Fibroblast of skin of right biceps (primary cell): ENCODE data around the gene EOMES.
"Not testable (repeated sequence)": the region's sequence is repeated elsewhere in the genome, so short reads cannot be mapped to it uniquely, and the experiment has no call there.

ENCODE experiments used
- DNase-seq: peaks from one replicate; pipeline ENCODE4 v3.0.0-alpha.2; 2013

The EOMES gene

DNA sequence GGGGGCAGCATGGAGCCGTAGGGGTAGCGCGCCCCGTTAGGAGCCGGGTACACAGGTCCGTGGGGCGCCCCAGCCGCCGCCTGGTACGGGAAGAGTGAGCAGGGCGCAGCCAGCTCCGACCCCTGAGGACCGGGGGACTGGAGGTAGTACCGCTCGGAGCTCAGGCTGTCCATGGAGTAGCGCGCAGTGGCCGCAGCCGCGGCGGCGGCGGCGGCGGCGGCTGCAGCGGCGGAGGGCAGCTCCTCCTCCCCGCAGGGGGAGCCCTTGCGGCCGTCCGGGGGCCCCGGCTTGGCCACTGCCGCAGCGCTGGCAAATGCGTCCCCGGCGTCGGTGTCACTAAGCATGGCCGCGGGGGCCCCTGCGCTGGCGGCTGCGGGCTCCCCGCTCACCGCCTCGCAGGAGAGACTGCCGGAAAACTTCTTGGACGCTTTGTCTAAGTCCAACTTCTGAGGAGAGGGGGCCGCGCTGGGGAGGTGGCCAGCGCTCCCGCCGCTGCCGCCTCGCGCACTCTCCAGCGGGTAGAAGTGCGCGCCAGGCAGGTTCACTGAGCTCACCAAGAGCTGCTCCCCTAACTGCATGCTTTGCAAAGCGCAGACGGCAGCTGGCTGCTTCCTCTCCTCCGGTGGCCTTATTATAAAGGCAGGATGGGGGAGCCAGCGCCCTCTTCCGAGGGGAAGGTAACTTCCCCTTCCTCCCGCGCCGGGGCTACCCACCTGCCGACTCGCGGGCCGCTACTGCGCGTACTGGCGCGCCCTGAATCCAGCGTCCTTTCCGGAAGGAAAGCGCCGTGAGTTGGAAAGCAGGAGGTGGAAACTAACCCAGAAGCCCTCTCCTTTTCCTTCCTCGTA, at the start of gene EOMES:
Gene EOMES (minus strand): TSS at position 607 of the 848 bp plus-strand sequence. CDS start 29 bp downstream, at position 578.
- DNase-seq: peak; percentile 36

DNA sequence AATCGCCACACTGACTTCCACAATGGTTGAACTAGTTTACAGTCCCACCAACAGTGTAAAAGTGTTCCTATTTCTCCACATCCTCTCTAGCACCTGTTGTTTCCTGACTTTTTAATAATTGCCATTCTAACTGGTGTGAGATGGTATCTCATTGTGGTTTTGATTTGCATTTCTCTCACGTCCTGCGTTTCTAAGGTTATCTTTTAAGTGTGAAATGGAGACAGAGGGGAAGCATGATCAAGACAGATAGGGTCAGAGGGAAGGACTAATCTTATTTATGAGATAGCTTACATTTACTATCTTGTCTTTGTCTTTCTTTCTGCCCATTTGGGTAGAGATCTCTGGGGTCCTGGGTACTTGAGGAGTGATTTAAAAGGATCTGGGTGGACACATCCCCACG, 48.3 kb upstream of the EOMES start:
- DNase-seq: not testable (repeated sequence)

DNA sequence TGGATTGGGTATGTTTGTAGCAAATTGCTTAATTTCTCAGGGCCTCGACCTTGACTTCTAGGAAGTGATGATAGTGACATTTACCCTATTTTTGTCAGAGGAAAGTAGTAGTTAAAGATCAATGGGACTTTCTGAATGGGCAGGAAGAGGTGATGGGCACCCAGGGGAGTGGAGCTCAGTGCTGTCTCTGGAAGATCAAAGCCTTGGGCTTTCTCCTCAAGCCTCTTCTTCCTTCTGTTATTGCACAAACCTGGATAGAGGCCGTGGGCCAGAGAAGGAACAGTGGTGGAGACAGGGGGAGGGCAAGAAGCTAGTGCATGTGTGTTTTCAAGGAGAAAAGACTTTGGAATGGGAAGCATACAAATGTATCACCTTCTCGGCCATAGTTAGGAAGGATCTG, 44.9 kb upstream of the EOMES start:
- DNase-seq: no peak

DNA sequence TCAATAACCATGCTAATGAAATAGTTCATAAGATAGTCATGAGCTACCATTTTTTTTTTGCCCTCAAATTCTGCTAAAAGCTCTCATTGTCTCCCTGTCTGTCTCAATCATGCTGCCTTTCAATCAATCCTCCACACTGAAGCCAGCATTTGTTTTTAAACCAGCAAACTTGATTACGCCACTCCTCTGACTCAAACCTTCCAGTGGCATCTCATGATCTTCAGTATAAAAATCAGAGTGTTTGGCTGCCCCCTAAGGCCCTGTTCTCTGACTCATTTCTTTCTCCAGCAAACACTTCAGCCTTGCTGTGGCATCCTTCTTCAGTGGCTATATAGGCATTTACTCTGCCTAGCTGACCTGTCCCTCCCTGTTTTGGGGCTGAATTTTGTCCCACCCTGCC, 36.0 kb upstream of the EOMES start:
- DNase-seq: peak; percentile 57

DNA sequence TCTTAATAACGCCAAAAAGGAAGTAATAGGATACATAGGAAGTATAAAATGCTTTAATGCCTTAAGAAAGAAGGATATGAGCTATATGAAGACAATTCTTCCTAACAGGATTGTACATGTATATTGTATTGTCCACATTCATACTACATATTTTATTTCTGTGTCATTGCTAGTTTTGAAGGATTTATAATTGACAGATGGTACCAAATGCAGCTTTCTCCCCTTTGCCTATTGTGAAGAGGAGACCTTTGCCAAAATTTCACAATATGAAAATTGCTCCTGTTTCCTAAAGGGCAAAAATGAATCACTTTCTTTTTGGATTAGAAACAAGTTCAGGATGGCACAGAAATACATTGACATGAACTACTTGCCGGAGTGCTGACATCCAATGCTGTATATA, 34.8 kb upstream of the EOMES start:
- no peak for DNase-seq

DNA sequence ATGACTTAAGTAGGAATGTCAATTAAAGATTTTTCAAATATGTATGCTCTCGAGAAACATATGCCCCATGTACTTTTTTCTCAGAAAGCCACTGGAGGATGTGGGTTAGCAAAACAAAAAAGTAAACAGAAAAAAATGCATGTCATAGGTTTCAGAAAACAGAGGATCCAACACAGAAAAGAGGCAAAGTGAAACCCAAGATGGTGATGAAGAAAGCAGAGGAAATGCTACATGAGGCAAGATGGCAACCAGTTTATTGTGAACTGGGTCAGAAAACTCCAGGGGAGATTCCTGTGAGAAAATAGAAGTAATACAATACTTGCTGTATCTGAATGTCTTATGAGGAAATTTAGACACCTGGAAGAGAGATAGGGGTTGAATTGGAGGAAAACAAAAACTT, 30.8 kb upstream of the EOMES start:
- no peak for DNase-seq

DNA sequence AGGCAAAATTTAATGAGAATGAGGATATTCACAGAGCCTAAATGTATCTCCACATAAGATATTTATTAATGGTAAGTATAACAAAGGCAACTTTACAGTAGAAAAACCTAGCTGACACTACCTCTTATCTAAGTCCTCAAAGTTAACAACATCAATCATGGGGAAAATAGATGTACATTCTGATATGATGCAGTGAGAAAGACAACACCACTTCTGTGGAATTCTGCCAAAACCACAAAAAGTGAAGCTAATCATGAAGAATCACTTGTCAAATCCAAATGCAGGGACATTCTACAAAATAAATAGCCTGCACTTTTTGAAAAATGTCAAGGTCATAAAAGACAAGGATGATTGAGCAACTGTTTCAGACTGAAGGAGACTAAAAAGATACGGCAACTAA, 27.5 kb upstream of the EOMES start:
- peak; percentile 10 for DNase-seq

DNA sequence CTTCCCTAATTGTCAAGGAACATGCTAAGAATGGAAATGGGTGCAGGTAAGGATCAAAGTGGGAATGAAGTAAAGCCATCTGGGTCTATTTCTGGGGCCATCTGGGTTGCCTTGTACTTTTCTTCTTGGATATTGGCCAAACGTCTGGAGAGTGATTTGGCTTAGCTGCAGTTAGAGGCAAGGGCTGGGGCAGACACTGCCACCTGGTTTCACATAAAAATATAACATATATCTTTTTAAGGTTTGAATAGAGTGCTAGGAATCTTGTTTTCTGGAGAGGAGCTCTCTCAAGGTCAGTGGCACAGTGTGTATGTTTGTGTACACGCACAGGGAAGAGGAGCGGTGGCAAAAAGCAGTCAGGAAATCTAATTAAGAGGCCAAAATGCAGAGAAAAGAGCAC, 24.7 kb upstream of the EOMES start:
- DNase-seq: no peak

DNA sequence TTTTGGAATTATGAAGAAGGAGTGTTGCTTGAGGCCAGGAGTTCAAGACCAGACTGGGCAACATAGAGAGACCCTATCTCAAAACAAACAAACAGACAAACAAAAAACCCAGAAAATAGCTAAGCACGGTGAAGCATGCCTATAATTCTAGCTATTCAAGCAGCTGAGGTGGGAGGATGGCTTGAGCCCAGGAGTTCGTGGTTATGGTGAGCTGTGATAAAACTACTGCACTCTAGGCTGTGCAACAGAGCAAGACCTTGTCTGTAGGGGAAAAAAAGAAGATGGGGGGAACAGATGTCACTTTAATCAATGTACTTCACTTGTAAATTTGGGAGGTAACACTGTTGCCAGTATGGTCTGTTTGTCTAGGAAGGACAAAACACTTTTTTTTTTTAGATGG, 18.7 kb upstream of the EOMES start:
- no peak for DNase-seq

DNA sequence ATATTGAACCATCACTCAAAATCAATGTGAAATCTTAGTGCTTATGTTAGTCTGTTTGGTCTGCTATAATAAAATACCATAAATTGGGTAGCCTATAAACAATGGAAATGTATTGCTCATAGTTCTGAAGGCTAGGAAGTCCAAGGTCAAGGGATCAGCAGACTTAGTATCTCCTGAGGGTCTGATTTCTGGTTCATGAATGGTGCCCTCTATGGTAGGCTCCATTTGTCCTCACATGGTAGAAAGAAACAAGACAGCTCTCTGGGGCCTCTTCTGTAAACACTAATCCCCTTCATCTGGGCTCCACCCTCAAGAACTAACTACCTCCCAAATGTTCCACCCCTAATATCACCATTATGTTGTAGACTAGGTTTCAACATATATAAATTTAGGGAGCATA, 15.0 kb upstream of the EOMES start:
- DNase-seq: no peak

DNA sequence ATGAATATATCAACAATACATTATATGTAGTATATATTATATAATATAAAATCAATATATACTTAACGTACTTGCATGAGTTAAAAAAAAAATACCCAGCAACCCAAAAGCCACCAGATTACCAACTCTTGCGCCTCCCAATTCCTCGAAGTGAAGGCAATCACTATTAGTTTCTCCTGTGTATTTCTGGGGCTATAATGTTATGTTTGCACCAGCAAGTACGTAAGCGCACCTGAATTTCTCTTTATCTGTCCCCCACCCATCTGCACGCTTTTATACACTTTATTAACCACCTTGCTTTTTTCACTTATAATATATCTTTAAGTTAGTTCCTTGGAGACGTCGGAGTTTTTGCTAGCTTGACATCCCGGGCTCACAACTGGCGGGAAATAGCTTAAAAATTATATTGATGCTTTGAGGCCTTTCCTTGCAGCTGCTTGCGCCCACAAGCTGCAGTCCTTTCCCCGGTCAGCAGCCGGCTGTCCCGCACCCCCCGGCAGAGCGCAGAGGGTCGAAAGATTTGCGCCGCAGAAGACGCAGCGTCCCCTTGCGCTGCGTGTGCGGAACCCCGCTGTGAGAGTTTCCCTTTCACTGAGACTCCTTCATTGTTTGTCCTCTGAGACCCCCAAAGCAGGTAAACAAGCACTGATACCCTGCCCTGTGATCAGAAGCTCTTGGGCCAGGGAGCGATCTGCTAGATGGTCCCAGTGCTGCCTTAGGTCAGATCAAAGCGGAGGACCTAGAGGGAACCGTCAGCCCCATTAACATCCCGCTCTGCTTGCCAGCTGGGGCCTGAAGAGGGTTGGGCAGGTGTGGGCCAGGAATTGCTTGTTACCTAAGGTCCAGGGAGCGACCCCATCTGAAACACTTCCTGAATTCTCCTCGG, 8.9 kb upstream of the EOMES start:
- no peak for DNase-seq

DNA sequence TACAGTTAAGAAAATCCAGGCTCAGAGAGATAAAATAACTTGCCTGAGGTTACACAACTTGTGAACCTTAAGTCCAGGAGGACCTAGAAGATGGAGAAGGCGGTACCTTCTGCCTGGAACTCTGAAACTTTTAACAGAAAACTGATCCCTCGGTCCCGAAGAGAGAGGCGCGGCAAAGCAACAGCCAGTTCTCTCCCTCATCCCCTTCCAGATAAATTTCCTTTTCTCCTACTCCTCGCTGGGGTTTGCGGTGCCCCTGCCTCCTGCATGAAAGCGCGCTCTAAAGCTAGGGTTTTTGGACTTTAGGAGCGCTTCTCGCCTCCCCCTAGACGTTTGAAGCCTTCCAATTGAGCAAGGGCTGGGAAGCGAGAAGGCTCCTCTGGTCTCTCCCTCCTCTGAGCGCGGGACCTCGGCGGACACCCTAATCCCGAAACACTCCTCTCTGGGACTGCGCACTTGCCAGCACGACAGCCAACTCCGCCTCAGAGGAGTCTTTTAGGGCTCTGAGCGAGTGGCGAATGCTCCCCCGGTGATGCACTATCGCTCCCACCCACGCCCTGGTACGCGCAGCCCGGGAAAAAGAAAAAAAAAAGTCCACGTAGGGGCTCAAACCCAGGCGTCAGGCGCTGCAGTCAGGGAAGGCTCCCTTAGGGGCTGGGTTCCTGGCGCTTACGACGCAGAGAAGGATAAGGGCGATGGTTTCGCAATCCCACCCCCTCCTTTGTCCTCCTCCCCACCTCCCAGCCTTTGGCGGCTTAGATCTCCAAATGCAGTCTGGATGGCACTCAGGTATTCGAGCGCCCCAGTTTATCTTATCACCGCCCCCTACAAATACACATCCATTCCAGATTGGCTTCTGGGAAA, 7.9 kb upstream of the EOMES start:
- DNase-seq: no peak

DNA sequence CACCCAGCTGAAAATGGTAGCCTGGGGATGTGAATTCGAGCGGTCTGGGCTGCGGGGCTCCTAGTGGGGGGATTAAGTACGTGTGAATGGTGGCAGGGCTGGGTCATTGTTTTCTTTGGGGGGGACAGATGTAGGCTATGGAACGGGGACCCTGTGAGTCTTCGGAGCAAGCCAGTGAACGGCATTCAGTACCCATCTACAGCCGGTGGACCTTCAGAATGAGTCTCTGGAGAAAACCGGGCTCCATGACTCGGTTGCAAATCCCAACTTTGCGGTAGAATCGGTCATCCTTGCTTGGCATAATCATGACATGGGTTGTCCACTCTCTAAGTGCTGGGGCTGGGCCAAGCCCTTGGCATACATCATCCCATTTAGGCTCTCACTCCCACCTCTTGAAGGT, 7.2 kb upstream of the EOMES start:
- DNase-seq: no peak

DNA sequence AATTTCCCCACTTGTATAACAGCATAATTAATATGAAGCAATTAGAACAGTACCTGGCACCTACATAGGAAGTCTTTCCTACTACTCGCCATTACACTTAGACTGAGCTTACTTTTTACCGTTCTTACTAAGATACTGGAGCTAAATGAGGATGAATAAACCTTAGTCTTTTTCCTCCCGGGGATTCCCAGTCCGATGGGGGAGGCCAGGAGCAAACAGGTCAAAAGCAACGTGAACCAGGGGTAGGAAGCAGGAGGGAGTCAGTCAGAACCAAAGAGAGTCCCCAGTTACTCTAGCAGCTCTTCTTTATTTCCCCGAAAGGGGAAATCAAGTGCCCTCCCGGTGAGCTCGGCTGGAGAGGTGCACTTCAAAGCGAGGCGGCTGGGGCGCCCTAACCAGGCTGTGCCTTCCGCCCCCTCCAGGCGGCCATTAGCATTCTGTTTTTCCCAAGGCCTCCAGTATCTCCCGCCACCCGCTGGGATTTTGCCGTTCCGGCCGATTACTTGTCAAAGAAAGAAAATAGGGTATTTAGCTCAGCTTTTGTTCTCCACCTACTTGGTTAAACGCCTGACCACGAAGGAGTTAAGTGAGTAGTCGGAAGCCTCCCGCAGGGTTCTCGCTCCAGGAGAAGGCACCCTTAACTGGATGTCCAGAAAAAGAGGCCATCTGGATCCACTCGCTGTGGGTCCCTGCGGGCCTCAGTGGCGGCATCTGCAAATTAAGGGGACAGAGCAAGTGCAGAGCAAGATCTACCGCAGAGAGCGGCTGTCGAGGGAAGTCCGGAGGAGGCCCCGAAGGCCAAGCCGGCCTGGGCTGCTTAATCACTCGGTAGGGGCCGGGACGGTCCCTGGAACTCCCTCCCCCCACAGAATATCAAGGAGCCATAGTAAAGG, 6.3 kb upstream of the EOMES start:
- DNase-seq: no peak

DNA sequence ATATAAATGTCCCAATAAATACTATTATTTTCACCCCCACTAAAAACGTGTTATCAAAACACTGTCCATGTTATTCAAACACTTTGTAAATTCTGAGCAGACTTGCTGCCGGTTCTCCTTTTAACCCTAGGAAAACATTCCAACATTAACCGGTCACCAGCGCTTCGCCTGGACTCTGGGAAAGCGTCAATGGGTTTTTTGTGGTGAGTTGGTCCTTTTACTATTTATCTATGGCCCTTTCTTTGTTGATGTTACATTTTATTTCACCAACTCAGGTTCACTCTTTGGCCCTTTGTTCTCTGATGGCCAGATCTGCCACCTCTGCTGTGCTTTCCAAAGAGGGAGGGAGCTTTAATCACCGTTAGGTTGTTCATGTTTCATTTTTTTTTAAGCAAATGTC, 4.1 kb upstream of the EOMES start:
- no peak for DNase-seq

DNA sequence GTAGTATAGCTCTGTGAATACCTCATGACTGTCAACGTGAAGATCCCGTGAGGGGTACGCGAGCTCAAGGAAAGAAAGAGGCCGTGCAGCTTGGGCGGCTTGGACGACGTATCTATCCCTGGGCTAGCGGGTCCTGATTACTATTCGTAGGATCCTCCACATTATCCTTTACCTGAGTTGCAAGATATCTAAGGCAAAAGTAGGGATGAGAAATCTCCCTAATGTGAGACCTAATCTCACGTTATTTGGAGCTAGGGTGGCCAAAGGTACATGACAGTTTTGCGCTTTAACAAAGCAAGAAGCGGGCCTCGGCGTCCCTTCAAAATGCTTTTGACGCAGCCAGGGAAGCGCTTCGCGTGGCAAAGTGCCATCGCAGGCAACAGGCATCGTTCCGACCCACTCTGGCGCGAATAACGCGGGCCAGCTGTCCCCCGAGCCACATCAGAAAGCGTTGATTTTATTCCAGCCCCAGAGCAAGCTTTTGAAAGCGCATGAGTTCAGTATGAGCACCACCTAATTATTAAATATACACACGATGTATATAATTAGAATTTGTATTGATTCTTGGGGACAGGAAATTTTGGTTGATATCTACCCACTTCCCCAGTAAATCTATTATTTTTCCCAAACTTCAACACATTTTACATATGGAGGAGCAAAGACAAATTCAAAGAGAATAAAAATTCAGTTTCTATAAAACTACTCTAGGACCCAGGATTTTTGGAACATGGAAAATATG, 2.5 kb upstream of the EOMES start:
- no peak for DNase-seq

DNA sequence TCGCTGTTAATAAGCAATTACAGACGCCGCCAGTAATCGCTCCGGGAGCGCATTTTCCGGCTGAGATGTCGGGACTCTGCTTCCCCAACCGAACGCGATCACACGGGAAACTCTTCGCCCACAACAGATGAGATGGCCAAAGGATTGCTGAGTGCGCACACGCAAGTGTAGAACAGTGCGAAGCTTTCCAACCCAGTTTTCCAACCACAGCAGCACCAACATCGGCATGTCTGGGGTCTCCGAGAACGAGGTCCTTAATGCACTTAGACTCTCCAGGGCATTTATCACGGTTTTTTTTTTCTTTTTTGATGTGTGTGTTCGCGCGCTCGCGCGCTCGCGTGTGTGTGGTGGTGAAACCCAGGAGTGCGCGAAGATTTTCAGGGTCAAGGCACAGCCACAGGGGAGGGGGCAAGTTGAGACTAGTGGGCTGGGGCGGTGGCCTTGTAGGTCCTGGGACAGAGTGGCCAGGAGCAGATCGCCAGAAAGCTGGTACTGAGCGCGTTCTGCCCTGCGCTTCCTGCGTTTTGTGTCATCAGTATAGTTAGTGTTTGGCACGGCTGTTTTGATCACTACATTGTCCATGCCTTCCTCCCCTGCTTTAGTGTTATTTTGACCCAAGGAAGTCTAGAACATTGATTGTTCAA, 1.8 kb upstream of the EOMES start:
- no peak for DNase-seq

DNA sequence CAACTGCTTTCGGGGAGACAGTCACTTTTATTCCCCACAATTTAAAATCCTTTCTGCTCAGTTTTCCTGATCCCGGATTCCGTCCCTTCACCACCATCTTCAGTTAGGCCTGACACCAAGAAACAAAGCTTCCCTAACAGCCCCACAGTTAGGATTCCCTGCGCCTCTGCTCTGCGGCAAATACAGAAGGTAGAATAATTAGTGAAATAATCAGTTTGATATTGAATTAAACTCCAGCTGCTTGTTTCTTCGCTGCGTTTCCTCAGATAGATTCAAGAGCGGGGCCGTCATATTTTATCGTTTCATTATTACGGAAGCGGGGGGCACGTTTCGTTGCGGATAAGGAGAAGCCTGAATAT, 1.3 kb upstream of the EOMES start:
- DNase-seq: no peak

DNA sequence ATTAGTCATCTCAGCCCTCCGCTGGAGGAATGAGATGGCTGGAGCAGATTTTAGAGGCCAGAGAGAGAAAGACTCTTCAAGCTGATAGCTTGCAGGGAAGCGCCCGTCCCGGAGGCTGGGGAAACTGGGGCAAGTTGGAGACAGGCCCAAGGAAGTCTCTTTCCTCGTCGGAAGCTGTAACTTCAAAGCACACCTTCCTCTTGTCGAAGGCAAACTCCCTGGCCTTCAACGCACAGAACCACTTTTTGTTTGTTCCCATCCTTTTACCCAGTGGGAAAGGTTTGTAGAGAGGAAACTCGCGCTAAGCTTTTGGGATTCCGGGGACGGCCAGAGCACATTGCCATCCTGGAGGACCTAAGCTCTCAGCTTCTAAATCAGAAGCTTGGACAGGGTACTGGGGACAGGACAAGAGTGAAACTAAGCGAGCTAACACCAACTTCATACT, 900 bp upstream of the EOMES start:
- no peak for DNase-seq

DNA sequence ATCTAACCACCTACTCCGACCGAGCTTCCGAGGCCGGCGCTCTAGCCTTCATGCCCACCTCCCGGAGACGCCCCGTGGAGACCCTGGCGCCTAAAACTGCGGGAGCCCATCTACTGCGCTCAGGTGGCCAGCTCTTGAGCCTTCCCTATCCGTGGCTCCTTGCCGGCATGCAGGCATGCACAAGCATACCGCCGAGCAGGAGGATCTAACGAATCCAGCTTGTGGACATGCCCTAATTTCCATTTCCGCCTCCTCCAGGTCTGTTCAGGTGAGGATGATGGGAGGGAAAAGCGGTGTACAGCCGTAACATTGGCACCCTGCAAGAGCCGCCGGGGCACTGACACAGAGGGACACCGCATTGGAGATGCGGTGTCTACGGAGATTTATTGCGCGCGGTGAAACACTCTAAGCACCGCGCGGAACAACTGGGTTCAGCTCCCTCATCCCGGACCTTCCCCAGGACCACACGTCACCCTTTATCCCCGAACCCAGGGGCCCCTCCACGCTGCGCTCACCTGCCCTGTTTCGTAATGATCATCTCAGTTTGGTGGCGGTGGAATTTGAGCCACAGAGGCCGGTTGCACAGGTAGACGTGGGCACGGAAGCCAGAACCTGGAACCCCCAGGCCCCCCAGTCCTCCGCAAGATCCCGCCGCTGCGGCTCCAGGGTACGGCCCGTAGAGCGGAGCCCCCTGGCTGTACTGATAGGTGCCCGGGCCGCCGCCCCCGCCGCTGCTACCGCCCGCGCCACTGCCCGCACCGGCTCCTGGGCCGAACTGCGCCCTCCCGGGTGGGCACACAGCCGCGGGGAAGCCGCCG, 1.0 kb downstream of the EOMES start:
- no peak for DNase-seq
